SK-N-SH treated with all-trans-retinoic acid at 6 μM for 48 hours (cell line): ENCODE measurements around the gene TNXB.
"Not testable (repeated sequence)": the region's sequence is repeated elsewhere in the genome, so short reads cannot be mapped to it uniquely, and the experiment has no call there.

Experiments
- ARNTL ChIP-seq: fragments of 450-650 bp; formaldehyde crosslinking; IDR thresholded peaks from 2 replicates; pipeline ENCODE4 v1.5.0; 2020; ENCODE audit warnings: low read depth, mild to moderate bottlenecking, moderate library complexity, borderline replicate concordance
- BACH2 ChIP-seq: fragments of 250-450 bp; sonication (Bioruptor Pico); IDR thresholded peaks from 2 replicates; pipeline ENCODE4 v1.9.0; 2021; ENCODE audit warnings: mild to moderate bottlenecking, borderline replicate concordance
- CREB5 ChIP-seq: fragments of 250-450 bp; sonication (Bioruptor Pico); IDR thresholded peaks from 2 replicates; pipeline ENCODE4 v1.5.1; 2020; ENCODE audit warnings: low read depth, mild to moderate bottlenecking, moderate library complexity
- CSDC2 ChIP-seq: fragments of 250-450 bp; sonication (Bioruptor Pico); IDR thresholded peaks from 2 replicates; pipeline ENCODE4 v1.5.0; 2020; ENCODE audit warnings: mild to moderate bottlenecking, moderate library complexity
- ESRRG ChIP-seq: fragments of 250-450 bp; sonication (Bioruptor Pico); IDR thresholded peaks from 2 replicates; pipeline ENCODE4 v1.6.1; 2021; ENCODE audit warnings: mild to moderate bottlenecking
- GLIS3 ChIP-seq: fragments of 250-450 bp; sonication (Bioruptor Pico); IDR thresholded peaks from 2 replicates; pipeline ENCODE4 v1.5.0; 2020; ENCODE audit warnings: mild to moderate bottlenecking, moderate library complexity
- PATZ1 ChIP-seq: fragments of 250-450 bp; sonication (Bioruptor Pico); IDR thresholded peaks from 2 replicates; pipeline ENCODE4 v1.8.0; 2020; ENCODE audit warnings: mild to moderate bottlenecking, moderate library complexity, borderline replicate concordance
- RARB ChIP-seq: fragments of 250-450 bp; sonication (Bioruptor Pico); IDR thresholded peaks from 2 replicates; pipeline ENCODE4 v1.8.0; 2021; ENCODE audit warnings: mild to moderate bottlenecking, moderate library complexity
- SNAI2 ChIP-seq: fragments of 250-450 bp; sonication (Bioruptor Pico); IDR thresholded peaks from 2 replicates; pipeline ENCODE4 v1.5.0; 2020; ENCODE audit warnings: mild to moderate bottlenecking, moderate library complexity
- ZC3H10 ChIP-seq: fragments of 250-450 bp; sonication (Bioruptor Pico); IDR thresholded peaks from 2 replicates; pipeline ENCODE4 v1.5.1; 2021; ENCODE audit warnings: mild to moderate bottlenecking, moderate library complexity
- ZFP3 ChIP-seq: fragments of 250-450 bp; sonication (Bioruptor Pico); IDR thresholded peaks from 2 replicates; pipeline ENCODE4 v1.5.0; 2020; ENCODE audit warnings: mild to moderate bottlenecking, moderate library complexity
- ZFP30 ChIP-seq: fragments of 450-650 bp; formaldehyde crosslinking; IDR thresholded peaks from 2 replicates; pipeline ENCODE4 v1.5.0; 2022; ENCODE audit warnings: mild to moderate bottlenecking, moderate library complexity
- ZNF565 ChIP-seq: fragments of 450-650 bp; formaldehyde crosslinking; conservative IDR thresholded peaks from 2 replicates; pipeline ENCODE4 v1.5.0; 2020; ENCODE audit warnings: low read depth, mild to moderate bottlenecking, moderate library complexity

GRCh38 chr6:32010856-32011530, 98.1 kb downstream of the TNXB start:
- TF ChIP-seq ARNTL (CRISPR knock-in tag); BACH2; ESRRG; ZNF565 (CRISPR knock-in tag); CSDC2 (CRISPR knock-in tag); SNAI2 (CRISPR knock-in tag); CREB5 (CRISPR knock-in tag); ZFP3 (CRISPR knock-in tag); ZC3H10 (CRISPR knock-in tag); PATZ1 (CRISPR knock-in tag); RARB; GLIS3 (CRISPR knock-in tag); ZFP30 (CRISPR knock-in tag): not testable (repeated sequence)
